CD4-positive, alpha-beta T cell treated with Interleukin-10 for 1 hour (primary cell): ENCODE data around the gene HIF1A.
"Not testable (repeated sequence)": the region's sequence is repeated elsewhere in the genome, so short reads cannot be mapped to it uniquely, and the experiment has no call there.

ENCODE experiments used
- DNase-seq: peaks from one replicate; pipeline ENCODE4 v3.0.0-alpha.2; 2020

Gene HIF1A

DNA sequence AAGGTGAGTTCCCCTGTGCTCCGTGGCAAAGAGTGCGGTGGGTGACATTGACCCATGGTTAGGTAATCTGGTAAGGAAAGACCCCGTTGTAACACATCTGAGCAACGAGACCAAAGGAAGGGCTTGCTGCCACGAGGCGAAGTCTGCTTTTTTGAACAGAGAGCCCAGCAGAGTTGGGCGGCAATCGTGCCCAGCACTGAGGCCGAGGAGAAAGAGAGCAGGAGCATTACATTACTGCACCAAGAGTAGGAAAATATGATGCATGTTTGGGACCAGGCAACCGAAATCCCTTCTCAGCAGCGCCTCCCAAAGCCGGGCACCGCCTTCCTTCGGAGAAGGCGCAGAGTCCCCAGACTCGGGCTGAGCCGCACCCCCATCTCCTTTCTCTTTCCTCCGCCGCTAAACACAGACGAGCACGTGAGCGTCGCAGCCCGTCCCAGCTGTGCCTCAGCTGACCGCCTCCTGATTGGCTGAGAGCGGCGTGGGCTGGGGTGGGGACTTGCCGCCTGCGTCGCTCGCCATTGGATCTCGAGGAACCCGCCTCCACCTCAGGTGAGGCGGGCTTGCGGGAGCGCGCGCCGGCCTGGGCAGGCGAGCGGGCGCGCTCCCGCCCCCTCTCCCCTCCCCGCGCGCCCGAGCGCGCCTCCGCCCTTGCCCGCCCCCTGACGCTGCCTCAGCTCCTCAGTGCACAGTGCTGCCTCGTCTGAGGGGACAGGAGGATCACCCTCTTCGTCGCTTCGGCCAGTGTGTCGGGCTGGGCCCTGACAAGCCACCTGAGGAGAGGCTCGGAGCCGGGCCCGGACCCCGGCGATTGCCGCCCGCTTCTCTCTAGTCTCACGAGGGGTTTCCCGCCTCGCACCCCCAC lies at the start of gene HIF1A:
TSS of gene HIF1A (plus strand) at position 684 of the 865 bp plus-strand sequence. CDS start 292 bp downstream, outside the sequence.
- DNase-seq = peak; percentile 97

DNA sequence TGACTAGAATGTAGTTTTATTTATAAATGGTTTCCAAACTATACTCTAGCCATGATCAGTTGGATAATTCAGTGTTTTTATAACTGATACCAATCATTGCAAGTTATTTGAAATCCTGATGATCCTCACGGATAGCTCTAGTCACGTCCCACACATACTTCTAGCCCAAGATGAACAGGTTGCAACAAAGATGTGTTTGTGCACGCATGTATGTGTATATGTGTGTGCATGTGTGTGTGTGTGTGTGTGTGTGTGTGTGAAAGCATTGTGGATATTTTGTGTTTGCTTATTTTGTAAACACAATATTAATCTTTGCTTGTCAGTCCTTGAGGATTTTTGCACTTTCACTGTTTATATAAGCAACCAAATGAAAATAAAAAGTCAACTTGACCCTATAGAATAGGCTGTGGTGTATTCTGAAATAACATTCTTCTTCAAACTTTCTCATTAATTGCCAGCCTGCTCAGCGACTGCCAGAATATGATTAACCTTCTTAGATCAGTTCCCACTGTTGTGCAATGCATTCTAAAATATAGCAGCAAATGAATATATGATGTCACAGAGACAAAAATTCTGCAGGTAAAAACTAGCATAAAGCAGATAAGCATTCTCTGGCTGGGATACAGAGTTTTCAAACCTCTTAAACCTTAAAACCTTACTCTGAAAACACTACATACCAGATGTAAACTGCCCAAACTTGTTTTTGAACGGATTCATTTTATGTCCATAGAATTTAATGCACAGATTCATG lies 48.8 kb upstream of the HIF1A start:
- no peak for DNase-seq

DNA sequence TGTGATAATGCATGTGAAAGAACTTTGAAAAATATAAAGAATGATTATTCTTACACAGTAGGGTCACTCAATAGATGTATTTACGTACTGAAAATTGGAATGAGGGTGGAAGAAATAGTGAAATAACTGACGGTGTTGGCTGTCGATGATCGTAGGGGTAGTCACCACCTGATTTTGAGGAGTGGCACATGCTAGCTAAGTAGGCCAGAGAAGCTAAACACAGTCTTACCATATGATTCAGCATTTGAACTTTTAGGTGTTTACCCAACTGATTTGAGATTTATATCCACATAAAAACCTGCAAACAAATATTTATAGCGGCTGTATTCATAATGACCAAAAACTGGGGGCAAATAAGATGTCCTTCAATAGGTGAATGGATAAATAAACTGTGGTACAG lies 47.6 kb upstream of the HIF1A start:
- no peak for DNase-seq

DNA sequence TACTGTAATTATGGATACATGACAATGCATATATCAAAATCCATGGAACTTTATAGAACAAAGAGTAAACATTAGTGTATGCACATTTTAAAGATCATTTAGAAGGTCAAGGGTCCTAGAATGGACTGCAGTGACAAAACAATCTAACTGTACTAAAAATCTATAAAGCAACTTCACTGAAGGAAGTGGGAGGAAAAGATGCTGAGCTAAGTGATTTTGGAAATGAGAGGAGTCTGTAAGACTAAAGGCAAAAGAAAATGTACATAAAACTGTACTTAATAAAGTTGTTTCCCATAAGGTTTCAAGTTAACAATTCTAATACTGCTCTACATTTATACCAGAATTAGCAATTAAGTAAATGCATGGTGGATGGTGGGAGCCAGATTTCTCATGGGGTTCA lies 46.9 kb upstream of the HIF1A start:
- no peak for DNase-seq

DNA sequence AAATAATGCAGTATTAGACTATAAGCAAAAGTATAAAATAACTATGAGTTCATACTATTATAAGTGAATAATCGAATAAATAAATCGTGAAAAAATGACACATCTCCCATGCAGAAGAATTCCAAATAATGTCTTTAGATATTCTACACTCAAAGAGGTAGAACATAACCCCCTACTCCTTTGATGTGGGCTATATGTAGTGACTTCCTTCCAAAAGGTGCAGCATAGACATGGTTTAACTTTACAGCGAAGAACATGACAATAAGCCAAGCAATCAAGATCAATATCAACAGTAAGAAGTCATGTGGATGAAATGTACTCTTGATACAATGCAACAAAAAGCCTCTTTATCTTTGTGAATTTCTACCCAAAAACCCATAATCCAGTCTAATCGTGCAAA lies 46.0 kb upstream of the HIF1A start:
- peak; percentile 38 for DNase-seq

DNA sequence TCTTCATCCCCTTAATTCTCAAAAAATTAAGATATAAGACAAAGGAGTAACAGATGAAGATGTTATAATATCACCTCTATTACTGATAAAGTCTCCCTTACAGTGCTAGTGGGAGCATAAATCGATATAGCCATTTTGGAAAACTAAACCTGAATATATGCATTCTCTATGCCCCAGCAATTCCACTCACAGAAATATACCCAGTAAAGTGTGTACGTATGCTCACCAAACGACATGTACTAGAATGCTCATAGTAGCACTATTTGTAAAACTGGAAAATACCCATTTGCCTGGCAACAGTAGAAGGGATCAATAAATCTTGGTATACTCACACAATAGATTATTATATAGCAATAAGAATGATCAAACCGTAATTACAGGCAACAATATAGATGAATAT lies 44.0 kb upstream of the HIF1A start:
- no peak for DNase-seq

DNA sequence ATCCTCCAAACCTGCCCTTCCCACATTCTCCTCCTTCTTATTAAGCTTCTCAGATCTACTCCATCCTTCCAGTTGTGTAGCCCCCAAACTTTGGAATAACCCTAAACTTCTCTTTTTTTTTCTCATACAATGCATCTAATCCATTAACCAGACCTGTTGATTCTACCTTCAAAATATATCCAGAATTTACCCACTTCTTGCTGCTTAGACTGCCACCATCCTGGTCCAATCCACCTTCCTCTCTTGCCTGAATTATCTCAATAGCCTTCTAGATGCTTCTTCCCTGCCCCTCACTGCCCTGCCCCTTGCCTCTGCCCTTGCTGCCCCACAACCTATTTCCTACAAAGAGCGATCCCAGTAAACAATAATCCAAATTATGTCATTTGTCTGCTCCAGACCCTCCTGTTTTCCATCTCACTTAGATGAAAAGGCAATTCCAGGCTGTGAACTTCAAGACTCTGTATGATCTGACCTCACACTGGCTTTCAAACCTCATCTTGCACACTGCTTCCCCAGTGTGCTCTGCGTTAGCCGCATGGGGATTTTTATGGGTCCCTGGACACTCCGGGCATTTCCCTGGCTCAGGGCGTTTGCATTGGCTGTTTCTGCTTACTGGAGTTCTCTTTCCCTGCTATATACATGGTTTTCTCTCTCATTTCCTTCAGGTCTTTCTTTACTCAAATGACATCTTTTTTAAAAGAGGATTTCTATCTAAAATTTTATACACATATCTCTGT lies 42.6 kb upstream of the HIF1A start:
- no peak for DNase-seq

DNA sequence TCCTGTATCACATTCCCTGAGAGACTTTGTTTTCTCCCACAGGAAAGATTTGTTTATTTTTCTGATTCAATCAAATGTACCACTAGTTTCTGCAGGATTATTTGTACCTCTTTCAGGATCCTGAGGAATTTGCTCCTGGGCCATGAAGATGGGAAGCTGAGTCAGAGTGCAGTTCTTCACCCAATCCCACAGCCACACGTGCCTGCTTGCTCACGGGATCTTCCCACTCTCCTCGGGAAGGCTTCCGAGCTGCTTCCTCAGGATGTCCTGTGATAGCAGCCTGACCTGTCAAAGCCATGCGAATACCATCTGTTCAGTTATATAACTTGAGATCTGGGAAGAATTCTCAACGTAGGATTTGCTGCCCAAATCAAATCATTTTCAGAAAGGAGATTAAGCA lies 41.8 kb upstream of the HIF1A start:
- no peak for DNase-seq

DNA sequence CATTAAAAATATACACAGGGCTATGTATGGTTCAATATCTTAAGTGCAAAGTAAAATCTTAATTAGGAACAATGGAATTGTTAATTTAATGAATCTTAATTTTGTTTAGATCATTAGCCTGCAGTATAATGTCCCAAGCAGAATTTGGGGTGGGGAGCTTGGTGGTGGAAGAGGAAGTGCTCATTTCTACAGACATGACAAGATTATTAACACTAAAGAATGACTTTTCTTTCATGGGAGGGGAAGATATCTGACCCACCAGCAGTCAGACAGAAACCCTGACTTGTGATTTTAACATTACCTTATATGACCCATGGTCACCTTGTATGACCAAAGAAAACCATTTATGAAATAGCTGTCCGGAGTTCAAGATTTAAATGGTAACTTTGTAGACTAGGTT lies 41.3 kb upstream of the HIF1A start:
- no peak for DNase-seq

DNA sequence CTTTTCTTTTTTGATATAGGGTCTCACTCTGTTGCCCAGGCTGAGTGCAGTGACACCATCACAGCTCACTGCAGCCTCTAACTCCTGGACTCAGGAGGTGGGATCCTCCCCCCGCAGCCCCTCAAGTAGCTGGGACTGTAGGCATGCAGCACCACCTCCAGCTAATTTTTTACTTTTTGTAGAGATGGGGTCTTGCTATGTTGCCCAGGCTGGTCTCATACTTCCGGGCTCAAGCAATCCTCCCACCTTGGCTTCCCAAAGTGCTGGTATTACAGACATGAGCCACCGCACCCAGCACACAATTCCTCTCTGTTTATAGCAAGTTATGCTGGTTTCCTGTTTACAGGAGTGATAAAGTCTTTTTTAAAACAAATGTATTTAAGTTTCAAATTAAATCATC lies 39.5 kb upstream of the HIF1A start:
- DNase-seq = no peak

DNA sequence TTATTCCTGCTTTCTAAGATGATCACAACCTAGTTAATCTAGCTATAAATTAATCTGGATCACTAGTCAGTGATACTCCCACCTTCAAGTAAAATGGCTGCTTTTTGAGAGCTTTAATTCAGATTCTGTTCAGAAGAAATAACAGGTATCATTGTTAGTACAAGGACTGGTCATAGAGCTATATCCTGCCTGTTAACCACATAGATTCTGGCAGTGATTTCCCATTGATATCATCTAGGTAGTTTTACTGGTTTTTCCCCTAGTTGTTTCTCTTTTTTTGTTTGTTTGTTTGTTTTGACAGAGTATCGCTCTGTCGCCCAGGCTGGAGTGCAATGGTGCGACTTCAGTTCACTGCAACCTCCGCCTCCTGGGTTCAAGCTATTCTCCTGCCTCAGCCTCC lies 39.0 kb upstream of the HIF1A start:
- DNase-seq = no peak

DNA sequence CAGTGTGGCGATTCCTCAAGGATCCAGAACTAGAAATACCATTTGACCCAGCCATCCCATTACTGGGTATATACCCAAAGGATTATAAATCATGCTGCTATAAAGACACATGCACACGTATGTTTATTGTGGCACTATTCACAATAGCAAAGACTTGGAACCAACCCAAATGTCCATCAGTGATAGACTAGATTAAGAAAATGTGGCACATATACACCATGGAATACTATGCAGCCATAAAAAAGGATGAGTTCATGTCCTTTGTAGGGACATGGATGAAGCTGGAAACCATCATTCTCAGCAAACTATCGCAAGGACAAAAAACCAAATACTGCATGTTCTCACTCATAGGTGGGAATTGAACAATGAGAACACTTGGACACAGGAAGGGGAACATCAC lies 37.2 kb upstream of the HIF1A start:
- not testable (repeated sequence) for DNase-seq

DNA sequence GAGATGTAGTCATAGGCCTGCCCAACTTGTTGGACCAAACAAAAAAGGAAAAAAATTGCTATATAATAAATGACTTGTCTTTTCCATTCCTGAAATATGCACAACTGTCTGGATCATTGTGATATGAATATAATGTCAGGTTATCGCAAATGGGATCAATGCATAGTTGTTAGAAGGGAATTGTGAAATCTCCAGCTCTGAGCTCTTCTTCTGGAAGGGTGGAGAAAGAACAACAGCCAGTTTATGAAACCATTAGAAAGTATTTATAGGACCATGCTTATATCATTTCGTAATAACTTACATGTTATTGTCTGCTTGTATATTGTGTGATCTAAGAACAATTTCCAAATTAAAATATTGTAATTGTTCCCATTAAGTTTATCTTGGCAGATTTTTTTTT lies 35.7 kb upstream of the HIF1A start:
- DNase-seq = no peak

DNA sequence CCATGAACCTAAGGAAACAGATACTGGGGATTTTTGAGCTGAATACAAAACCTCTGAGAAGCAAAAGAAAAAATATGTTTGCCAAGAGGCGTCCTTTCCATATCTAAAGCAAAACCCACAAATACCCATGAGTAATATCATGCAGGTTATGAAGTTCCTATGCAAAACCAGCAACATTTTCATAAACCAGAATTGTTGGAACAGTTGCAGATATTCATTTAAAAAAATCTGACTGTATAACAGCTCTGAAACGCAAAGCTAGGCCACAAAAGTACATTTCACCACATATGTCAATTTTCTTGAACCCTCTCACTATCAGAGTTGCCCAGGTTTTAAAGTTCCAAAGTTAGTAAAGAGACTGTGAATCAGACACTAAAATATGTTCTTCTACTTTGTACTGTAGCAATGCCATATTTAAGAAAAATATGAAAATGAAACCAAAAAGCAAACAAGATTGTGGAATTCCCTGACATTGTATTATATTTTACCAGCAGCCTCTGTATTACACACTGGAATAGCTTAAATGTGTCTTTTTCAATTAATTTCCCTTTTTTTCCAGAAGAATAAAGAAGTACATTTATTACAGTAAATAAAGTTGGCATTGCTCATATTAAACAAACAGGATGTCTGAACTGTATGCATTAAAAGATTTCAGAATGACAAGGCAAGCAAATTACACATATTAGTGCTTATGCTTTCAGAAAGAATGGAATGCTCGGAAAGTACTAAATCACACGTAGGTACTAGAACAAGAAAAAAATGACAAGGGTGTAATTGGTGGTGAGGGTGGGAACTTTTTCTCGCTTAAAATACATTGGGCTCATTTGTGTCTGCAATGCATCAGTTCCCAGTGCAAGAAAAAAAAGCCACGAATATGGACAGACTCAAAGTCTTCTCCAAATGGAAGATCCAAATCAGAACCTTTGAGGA lies 33.6 kb upstream of the HIF1A start:
- DNase-seq = no peak

DNA sequence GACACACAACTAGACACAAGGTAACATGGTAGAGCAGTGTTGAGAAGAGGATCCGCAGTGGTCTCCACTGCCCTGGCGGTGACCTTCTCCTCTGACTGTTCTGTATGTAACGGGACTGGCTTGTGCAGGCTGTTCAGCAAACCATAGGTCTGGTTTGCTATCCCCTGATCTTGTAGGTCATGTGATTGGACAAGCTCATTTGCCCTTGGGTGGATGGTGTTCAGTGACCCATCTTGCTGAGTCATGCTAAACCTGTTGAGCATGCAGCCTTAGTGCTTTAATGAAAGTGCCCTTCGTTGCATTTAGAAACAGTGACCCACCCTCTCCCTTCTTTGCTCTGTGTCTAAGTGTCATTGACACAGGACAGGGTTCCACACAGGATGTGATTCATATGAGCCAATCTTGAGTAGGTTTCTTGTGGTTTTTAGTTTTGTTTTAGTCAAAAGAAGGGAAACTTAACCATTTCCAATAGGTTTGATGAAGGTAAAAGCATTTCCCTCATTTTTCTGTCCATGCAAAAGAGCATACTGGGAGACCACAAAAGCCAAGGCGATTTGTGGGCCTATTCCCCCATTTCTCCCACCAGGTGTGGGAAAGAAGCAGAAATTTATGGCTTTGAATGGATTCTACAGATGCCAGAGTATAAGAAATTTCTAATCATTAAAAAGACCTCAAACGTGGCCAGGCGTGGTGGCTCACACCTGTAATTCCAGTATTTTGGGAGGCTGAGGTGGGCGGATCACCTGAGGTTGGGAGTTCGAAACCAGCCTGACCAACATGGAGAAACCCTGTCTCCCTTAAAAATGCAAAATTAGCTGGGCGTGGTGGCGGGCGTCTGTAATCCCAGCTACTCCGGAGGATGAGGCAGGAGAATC lies 32.6 kb upstream of the HIF1A start:
- peak; percentile 82 for DNase-seq

DNA sequence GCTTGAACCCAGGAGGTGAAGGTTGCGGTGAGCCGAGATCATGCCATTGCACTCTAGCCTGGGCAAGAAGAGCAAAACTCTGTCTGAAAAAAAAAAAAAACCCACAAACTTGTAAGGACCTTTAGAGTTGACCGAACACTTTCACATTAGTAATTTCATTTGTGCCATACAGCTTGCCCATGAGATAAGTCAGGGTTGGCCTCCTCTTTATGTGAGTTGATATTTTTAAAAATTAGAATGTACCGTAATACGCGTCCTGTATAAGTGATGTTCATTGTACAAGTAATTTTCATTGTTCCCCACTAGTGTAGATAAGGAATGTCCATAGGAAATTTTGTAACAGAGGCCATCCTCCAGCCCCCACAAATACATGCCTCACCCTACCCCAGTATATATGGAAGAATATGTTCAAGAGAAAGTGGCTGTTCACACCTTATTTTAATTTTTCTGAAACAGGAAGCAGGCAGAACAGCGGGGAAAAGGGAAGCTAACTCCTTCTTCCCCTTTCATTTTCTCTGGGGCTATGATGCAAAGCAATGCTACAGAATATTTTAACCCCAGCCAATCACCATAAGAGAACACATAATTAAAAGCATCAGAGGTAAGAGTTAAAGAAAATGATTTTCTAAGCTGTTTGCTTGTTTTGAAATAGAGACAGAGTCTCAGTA lies 31.9 kb upstream of the HIF1A start:
- peak; percentile 37 for DNase-seq

DNA sequence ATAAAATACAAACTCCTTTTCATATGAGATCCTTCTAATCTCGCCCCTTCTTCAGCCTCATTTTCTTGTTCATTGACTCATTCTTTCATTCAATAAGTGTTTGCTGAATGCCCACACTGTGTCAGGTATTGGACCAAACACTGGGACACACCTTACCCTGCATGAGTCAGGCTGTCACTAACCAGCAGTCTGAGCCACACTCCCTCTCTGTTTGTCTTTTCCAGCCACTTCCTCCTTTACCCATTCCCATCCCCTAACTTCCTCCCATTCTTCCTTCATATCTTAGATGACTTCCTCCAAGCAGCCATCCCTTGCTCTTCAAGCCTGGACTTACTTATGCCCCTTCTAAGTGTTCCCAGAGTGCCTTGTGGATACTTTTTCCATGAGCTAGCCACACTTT lies 27.0 kb upstream of the HIF1A start:
- DNase-seq = no peak

DNA sequence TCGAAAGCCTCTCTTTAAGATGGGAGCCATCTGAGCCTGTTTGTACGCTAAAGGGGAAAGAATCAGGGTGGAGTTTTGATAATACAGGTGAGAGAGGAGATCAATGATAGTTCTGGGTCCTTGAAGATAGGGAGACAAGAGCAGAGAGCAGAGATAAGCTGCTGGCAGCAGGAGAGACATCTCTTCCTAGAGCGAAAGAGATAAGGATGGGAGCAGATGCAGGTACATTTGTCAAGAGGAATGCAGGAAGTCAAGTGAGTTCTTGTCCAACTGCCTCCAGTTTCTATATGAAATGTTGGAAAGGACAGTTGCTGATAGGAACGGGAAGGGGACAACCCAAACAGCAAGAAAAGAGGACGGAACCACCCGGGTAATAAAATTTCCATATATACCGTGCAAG lies 24.7 kb upstream of the HIF1A start:
- peak; percentile 10 for DNase-seq

DNA sequence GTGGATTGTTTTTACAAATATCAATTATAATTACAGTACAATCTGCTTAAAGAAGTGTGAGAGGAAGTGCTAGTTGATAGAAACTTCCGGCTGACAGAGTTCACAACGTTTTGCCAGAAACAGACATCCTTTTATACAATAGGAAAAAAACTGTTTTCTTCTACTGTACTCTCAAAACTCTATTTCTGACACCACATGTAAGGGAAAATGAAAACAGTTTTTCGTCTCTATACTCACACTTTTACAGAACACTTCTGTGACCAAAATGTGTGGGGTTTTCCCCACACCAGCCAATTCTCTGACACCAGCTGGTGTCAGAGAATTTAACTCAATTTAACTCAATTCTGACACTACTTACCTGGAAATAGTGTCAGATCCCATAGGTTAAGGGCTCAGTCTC lies 24.2 kb upstream of the HIF1A start:
- peak; percentile 76 for DNase-seq

DNA sequence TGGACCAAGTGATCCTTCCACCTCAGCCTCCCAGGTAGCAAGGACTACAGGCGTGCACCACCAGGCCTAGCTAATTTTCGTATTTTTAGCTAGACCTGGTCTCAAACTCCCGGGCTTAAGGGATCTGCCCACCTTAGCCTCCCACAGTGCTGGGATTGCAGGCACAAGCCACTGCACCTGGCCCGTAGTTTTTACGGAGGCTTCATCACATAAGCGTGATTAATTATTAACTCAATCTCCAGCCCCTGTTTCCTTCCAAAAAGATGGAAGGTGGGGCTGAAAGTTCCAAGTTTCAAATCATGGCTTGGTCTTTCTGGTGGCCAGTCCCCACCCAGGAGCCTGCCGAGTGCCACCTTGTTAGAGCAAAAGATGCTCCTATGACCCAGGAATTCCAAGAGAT lies 22.5 kb upstream of the HIF1A start:
- DNase-seq = no peak

DNA sequence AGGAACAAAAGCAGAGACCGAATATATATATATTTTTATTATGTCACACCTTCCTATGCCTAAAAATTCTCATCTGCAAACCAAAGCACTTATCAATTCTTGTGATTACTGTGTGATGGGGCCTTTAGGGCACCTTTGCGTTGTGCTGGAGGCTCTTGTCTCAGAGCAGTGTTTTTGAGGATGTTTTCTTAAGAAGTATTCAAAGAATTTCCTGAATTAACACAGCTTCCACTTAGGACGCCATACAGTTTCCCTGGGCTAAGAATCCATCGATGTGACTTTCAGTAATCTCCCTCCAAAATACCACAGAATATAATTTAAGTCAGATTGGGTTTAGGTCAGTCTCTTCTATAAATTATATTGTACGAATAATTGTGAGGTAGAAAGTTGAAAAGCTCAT lies 22.0 kb upstream of the HIF1A start:
- no peak for DNase-seq
